NCI-H2227 treated with DMSO at 0.1 percent for 48 hours (cell line): ENCODE measurements around the gene DHCR7.
A peak's percentile ranks its signal among the peaks of the same experiment; 100 is the strongest.

ENCODE experiments used
- DNase-seq: peaks from one replicate; lab custom pipeline; 2025; lab: John Stamatoyannopoulos, UW

DHCR7 gene, protein sequence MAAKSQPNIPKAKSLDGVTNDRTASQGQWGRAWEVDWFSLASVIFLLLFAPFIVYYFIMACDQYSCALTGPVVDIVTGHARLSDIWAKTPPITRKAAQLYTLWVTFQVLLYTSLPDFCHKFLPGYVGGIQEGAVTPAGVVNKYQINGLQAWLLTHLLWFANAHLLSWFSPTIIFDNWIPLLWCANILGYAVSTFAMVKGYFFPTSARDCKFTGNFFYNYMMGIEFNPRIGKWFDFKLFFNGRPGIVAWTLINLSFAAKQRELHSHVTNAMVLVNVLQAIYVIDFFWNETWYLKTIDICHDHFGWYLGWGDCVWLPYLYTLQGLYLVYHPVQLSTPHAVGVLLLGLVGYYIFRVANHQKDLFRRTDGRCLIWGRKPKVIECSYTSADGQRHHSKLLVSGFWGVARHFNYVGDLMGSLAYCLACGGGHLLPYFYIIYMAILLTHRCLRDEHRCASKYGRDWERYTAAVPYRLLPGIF

DNA sequence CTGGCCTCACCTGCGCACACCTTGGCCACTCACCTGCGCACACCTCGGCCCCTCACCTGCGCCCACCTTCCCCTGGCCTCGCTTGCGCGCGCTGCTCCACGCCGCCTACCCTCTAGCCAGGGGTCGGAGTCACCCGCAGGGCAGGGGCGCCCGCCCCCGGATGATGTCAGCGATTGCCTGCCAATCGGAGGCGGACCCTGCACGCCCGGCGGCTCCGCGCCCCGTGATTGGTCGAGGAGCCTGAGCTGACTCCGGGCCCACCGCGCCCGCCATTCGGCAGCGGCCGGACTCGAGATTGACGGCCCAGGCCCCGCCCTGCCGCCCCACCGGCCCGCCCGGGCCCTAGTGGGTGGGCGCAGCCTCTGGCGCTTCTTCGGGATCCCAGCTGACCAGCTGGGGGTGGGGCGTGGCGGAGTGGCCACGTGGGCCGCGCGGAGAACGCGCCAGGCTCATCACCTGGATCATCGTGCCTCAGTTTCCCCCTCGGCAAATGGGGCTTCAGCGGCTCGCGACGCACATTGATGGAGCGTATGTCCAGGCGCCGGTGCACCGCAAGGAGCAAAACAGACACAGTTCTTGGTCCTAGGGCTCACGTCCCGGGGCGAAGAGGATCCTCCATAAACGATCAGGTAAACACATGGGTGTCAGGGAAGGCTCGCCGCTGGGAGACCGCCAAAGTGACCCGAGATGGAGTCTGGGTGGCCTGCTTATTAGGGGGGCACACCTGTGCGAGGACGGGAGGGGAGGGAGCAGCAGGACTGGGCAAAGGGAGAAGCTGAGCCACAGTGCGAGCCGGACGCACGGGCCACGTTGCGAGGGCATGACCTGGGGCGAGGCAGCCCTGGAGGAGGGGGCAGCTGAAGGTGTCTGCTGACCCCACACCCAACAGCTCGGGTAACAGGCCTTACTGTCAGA, at the start of gene DHCR7:
Gene DHCR7 (minus strand): TSS at position 137 of the 915 bp plus-strand sequence. CDS start 3,441 bp downstream, outside the sequence.
- DNase-seq = peak; percentile 90

GRCh38 chr11:71496421-71496820, 48.2 kb upstream of the DHCR7 start:
- DNase-seq = no peak

DNA sequence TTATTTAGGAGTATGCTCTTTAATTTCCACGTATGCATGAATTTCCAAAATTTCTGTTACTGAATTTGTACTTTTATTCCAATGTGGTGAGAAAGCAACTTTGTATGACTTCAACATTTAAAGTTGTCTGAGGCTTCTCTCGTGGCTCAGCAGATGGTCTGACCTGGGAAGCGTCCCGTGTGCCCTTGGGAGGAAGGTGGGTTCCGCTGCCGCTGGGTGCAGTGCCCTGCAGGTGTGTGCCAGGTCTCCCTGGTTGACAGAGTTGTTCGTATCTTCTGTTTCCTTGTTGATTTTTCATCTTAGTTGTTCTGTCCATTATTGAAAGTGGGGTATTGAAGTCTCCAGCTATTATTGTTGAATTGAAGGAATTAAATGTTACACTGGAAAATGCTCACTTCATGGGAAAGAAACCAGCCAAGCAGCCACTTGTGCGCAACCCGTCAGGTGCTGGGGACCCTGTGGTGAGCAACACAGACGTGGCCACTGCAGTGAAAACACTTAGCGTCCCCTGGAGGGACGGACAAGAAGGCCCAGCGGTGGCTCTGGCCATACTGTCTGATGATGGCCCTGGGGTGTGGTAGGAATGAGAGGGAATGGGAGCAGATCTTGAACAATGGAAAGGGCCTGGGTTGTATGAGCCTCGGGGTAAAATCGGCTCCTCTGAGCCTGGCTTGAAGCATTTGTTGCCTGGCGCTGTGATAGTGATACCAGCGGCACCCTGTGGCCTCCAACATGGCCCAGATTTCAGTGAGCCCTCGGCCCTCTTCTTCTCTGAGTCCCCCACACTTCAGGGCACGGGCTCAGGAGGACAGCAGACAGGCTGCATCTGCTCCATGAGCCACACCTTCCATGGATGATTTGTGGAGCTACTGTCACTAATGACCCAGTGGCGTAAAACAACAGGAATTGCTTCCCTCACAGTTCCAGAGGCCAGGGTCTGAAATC, 47.4 kb upstream of the DHCR7 start:
- no peak for DNase-seq

GRCh38 chr11:71491940-71492339, 43.7 kb upstream of the DHCR7 start:
- DNase-seq = no peak

DNA sequence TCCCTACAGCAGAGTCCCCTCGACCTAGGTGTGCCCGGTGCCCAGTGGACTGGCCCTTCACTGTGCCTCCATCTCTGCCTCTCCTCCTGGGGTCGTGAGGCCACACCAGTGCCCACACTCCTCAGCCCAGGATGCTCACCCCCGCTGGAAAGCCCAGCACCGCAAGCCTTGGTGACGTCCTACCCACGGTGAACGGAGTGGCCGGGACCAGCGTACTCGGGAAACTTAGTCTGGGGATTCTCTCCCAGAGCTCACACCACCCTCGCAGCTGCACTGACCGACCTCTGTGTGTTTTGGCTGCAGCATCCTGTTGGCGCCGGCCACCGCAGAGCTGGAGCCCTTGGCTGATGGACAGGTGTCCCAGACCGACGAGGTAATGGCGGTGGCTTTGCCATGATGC, 43.3 kb upstream of the DHCR7 start:
- DNase-seq = no peak

- DNase-seq = no peak
Observed at GRCh38 chr11:71490731-71491390, 42.7 kb upstream of the DHCR7 start.

DNA sequence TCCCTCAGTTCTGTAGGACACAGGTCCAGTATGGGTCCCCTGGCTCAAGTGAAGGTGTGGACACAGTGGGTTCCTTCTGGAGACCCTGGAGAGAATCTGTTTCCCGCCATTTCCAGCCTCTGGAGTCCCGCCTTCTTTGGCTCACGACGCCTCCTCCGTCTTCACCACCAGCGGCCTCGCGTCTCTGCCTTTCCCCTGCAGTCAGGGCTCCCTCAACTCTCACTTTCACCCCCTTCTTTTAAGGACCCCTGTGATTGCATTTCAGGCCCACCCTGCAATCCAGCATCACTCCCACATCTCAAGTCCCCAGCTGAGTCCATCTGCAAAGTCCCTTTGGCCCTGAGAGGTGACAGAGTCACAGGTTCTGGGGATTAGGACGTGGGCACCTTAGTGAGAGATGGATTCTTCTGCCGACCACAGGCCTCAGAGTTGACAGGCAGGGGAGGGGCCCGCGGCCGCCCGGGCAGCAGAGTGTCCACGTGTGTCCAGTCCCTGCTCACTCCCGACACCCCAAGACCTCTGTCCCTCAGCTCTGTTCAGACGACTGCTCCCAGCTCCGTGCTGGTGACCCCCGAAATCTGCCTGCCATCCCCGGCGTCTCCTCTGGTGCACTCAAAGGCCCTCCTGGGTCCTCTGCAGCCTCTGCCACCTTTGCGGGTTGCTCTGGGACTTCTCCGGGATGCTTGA, 42.0 kb upstream of the DHCR7 start:
- DNase-seq = no peak

- no peak for DNase-seq
Observed at GRCh38 chr11:71489311-71490043, 41.3 kb upstream of the DHCR7 start.

DNA sequence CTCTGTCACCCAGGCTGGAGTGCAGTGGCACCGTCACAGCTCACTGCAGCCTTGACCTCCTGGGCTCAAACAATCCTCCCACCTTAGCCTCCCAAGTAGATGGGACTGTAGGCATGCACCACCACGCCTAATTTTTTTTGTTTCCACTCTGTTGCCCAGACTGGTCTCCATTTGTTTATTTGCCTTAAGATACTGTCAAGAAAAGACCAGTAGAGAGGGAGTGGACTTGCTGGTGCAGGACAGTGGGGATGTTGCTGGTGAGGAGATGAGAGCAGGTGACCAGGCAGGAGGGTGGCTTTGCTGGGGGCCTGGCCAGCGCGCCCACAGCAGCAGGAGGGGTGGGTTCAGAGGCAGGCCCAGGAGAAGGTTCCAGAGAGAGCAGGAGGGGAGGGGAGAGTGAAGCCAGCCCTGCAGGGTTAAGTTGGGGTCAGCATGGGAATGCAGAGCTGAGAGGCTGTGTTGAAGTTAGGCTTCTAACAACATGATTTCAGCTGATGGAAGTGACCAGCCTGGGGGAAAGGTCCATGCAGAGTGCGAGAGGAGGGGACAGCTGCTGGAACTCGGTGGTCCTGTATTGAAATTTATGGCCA, 40.6 kb upstream of the DHCR7 start:
- no peak for DNase-seq

GRCh38 chr11:71486320-71486719, 38.1 kb upstream of the DHCR7 start:
- no peak for DNase-seq

DNA sequence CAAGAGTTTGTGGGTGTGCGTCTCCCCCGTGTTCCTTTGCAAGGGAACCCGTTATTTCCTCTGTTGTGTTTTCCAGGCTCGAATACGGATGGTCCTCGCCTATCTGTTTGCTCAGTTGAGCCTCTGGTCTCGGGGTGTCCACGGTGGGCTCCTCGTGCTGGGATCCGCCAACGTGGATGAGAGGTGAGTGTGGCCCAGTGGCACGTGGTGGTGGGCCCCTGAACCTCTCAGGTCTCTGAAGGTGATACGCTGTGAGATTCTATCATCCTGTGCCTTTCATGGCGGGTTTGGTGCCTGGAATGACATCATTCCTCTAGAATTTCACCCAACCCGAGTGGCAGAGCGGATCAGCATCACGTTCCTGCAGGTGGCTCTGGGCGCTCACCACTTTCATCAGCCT, 37.3 kb upstream of the DHCR7 start:
- no peak for DNase-seq

DNA sequence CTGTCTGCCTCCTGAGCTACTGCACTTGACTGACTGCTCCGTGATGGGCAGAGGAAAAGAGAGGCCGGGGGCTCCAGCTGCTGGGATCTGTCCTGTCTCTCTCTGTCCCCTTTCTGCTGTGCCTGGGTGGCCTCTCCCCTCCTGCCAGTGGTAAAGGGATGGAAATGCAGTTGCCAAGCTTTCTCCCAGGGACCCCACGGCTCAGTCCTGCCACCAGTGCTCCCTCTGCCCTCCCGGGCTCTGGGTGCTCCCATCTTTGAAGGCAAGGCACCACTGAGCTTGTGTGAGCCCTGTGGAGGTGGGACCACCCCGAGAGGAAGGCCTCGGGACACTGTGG, 36.8 kb upstream of the DHCR7 start:
- DNase-seq = no peak

DNA sequence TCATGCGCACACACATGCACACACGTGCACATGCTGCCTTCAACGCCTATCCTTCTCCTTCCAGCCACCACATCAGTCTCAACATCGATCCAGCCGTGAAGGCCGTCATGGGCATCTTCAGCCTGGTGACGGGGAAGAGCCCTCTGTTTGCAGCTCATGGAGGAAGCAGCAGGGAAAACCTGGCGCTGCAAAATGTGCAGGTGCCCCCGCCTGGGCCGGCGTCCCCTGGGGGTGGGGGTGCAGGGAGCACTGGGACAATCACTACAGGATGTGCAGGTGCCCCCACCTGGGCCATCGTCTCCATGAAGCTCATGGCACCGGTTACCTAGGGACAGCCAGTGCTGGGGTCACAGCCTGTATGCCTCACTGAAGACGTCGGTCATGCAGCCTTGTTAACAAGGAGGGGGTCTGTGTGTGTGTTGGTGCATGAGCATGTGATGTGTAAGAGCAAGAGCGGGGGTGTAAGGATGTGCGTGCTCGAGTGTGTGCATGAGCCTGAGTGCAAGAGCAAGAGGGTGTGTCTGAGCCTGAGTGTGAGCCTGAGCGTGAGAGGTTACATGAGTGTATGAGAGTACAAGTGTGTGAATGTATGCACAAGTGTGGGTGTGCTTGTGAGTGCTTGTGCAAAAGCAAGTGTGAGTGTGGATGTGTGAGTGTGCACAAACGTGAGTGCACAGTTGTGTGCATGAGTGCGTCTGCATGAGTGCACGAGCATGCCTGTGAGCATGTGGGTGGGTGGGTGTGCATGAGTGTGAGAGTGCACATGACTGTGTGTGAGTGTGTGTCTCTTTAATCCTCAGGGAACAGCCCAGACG, 36.3 kb upstream of the DHCR7 start:
- DNase-seq = no peak

GRCh38 chr11:71483692-71484091, 35.5 kb upstream of the DHCR7 start:
- DNase-seq = no peak

DNA sequence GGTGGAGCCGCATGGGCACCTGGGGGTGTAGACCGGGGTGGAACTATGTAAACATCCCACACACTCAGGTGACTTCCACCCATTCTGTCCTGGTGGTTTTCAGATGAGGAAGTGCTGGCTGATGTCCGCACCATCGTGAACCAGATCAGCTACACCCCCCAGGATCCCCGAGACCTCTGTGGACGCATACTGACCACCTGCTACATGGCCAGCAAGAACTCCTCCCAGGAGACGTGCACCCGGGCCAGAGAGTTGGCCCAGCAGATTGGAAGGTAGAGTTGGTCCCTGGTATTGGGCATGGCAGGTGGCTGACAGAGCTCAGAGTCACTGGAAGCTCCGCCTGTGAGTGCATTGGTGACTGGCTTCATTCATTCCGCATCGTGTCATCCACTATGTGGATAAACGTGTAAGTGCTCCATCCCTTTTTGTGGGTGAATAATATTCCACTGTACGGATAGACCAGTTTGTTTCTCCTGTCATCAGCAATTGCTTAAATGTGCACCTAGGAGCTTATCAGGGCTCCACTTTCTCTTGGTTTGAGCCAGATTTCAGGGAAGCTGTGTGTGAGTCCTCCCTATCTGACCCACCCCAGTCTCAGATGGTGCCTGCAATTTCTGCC, 34.7 kb upstream of the DHCR7 start:
- DNase-seq = no peak

- DNase-seq = no peak
Observed at GRCh38 chr11:71482216-71482615, 34.0 kb upstream of the DHCR7 start.

GRCh38 chr11:71481101-71481960, 33.1 kb upstream of the DHCR7 start:
- no peak for DNase-seq

- DNase-seq = no peak
Observed at GRCh38 chr11:71478528-71478840, 30.3 kb upstream of the DHCR7 start.
